Myocyte (in vitro differentiated cells): Measurements from ENCODE around the gene MTA3. TPM values are rescaled to one million over a fixed set of nuclear protein-coding genes. Genes with fewer than 3 reads are reported as not detected.
A peak's percentile ranks its signal among the peaks of the same experiment; 100 is the strongest.

Experiments
- DNase-seq: peaks from one replicate; pipeline ENCODE4 v3.0.0-alpha.2; 2012; ENCODE audit warnings: low read depth
- total RNA-seq: library from RNA; depleted of rRNA; stranded (reverse); fragments of >200 nt; gene quantifications from 2 replicates; pipeline ENCODE4 v1.2.3, GENCODE V29; 2014

Gene MTA3
- total RNA-seq, 1 donor from 2014 or later, result 21.6 TPM

DNA sequence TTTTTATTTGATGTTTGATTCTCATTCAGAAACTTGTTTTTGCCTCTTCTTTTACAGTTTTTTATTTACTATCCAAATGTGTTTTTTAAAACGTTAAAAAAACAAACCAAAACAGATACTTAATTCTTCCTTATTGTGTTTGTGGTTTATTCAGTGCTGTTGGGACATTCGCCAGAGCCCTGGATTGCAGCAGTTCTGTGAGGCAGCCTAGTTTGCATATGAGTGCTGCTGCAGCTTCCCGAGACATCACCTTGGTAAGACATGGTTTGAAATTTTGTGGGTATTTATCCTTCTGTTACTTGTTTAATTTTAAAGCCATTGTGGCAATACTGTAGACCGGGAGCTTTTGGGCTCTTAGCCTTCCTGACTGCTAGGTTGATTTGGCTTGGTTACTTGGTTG is 91.2 kb downstream of the MTA3 start:
- DNase-seq, result peak; percentile 36

- peak; percentile 88 for DNase-seq
Observed at GRCh38 chr2:42663106-42663780, 94.8 kb downstream of the MTA3 start.

DNA sequence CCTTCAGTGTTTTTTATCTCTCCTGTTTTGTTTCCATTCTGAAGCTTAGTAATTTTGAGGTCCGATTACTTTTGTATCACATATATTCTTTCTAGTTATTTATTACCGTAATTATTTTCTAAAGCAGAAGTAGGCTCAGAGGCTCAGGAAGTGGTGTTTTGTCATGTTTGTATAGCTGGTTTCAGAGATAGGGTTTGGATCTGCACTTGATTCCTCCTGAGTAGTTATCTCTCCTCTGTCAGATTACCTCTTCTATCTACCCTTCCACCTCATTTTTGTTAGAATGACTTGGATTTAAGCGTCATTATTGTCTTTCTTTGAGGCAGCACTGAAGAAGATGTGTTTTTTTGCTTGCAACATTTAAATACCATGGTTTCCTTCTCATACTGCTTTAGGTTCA is 95.4 kb downstream of the MTA3 start:
- DNase-seq, result no peak

DNA sequence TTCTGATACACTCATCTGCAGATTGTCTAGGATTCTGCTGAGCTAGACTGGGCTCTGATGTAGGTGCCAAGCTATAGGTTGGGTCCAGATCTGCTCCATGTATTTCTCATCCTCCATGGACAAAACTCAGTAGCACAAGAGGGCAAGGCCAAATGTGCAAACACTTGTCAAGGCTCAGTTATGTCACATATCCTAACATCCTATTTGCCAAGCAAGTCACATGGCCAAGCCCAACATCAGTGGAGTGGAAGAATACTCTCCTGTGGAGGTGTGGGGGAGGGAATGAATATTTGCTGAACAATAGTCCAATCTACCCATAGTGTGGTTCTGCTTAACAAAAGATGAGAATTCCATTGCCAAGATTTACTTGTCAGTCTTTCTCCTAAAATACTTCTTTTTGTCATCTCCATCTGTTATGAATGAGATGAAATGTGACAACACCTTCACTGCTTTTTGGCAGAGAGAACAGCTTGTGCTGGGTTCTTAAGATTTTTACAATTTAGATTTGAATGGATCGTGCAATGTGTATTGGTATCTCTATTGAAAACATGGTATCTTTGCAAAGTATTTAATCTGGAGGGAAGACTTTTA is 105.7 kb downstream of the MTA3 start:
- DNase-seq, result no peak

GRCh38 chr2:42675815-42676214 is 107.4 kb downstream of the MTA3 start:
- no peak for DNase-seq

DNA sequence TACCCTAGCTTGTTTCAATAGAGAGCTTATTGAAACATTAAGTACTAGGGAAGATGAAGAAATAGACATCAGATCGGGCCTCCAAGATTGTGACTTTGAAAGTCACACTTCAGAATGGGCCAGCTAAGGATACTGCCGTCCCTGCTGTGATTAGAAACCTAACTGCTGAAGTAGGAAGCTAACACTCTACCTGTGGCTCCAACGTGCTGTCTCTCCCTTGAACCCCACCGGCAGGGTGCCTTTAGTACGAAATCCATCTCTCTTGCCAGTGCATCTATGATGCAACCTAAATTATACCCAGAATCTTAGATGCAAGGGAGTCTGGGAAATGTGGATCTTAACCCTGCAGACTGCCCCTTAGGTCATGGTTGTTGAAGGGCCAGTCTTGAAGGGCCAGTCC is 116.9 kb downstream of the MTA3 start:
- DNase-seq, result no peak

DNA sequence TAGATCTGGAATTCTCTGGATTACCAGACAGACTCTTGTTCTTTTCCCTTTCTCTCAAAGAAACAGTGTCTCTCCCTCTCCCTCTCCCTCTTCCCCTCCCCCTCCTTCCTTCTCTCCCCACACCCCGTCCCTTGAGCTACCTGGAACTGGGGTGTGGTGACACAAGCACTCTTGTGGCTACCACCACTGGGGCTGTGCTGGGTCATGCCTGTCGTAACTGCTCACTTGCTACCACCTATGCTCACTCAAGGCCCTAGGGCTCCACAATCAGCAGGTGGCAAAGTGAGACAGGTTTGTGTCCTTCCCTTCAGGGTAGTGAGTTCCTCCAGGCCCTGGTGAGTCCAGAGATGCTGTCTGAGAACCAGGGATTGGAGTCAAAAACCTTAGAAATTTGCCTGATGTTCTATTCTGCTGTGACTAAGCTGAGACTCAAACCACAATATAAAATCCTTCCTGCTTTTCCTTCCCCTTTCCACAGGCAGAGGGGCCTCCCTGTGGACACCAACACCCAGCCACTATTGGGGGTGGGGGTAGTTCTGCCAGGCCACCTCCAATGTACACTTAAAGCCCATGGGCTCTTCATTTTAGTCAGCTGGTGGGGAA is 124.7 kb downstream of the MTA3 start:
- DNase-seq, result no peak

DNA sequence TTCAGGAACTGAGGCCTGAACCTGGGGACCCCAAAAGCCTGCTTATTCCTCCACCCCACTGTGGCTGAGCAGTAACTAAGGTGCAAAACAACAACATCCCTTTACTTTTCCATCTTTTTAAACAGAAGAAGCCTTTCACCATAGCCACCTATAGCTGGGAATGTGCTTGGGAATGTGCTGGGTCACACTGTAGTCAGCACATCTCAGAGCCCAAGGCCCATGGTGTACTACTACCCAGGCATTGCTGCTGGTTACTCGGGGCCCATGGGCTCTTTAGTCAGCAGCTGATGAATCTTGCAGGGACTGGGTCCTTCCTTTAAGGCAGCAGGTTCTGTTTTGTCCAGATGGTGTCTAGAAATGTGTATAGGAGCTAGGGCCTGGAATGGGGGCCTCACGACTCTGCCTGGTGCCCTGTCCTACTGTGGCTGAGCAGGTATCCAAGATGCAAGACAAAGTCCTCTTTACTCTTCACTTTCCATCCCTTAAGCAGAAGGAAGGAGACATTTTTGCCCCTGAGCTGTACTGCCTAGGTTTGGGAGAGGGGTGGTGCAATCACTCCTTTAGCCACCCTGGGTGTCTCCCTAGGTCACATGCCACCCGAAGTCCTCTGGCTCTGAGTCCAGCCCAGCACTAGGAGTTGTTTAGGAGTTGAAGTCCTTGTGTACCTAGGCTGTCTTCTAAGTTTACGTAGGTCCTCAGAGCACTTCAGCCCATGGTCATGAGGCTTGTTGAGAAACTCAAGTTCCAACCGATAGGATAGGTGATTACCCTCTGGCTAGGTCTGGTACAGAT is 125.5 kb downstream of the MTA3 start:
- no peak for DNase-seq

DNA sequence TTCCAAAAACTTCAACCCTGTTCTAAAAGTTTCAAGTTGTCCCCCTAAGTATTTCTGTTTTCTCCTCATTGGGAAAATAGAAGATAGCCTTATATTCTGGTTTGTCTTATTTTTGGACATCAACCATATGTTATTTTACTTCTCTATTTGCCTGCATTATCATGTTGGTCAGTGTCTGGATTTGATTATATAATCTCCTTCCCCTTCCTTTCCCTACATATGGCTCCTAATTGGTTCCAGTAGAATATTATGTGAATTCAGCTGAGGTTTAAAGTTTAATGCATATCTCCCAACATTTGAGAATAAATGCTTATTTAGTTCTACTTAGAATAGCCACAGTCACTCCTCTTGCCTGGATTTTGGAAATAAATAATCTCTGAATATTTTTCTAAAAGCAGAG is 128.6 kb downstream of the MTA3 start:
- no peak for DNase-seq

GRCh38 chr2:42698940-42699339 is 130.5 kb downstream of the MTA3 start:
- no peak for DNase-seq

DNA sequence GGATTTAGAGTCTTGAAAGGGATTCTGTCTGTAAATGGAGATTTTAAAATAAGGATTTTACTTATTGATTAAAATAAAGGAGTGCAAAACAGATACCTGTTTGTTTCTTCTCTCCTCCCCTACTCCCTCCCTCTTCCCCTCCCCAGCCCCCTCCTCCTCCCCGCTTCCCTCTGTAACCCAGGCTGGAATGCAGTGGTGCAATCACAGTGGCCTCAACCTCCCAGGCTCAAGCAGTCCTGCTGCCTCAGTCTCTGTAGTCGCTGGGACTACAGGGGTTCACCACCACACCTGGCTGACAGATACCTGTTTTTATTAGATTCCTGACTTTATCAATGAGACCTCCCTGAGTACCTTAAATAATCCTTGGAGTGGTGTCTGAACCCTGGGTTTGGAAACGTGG is 138.4 kb downstream of the MTA3 start:
- no peak for DNase-seq

GRCh38 chr2:42708179-42708578 is 139.7 kb downstream of the MTA3 start:
- no peak for DNase-seq

- no peak for DNase-seq
Observed at GRCh38 chr2:42711896-42712295, 143.5 kb downstream of the MTA3 start.

- no peak for DNase-seq
Observed at GRCh38 chr2:42712934-42713333, 144.5 kb downstream of the MTA3 start.

DNA sequence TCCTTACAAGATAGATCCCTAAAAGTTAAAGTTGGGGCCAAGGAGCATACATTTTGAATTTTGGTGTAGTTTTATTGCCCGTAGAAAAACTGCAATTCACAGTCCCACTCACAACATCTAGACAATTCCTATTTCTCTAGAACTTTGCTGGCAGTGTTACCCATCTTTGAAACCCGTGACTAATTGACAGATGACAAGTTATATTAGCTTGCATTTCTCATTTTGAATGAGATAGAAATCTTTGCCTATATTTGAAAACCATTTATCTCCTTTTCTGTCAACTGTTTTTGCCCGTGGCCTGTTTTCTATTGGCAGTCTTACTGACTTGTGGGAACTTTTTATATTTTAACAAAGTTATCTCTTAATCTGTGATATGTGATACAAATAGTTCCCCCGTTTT is 145.5 kb downstream of the MTA3 start:
- DNase-seq, result no peak

DNA sequence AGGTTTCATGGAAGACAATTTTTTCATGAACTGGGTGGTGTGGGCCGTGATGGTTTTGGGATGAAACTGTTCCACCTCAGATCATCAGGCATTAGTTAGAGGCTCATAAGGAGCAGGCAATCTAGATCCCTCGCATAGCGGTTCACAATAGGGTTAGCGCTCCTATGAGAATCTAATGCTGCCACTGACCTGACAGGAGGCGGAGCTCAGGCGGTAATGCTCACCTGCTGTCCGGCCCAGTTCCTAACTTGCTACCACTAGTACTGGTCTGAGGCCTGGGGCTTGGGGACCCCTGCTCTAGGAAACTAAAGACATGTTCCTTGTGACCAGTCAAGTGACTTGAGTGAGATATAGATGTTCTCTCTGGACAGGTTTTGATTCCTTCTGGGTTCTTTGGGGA is 146.3 kb downstream of the MTA3 start:
- no peak for DNase-seq

GRCh38 chr2:42721898-42722297 is 153.5 kb downstream of the MTA3 start:
- DNase-seq, result no peak

GRCh38 chr2:42722320-42723190 is 154.1 kb downstream of the MTA3 start:
- DNase-seq, result peak; percentile 59

DNA sequence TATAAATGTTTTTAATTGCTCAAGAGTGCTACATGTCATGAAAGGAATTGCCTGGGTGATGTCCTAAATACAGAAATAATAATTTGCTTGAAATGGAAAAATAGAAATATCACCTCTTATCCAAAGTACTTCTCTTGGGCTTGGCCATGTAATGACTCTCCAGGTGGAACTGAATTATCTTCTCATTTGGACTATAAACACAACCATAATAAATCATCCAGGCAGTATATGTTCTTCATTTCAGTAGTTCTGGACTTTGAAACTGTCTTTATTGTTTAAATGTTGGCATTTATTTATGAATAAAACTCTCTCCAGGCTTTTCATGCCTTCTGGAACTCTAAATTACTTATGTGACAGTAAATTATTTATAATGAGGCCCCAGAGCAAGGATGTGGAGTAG is 155.0 kb downstream of the MTA3 start:
- no peak for DNase-seq

DNA sequence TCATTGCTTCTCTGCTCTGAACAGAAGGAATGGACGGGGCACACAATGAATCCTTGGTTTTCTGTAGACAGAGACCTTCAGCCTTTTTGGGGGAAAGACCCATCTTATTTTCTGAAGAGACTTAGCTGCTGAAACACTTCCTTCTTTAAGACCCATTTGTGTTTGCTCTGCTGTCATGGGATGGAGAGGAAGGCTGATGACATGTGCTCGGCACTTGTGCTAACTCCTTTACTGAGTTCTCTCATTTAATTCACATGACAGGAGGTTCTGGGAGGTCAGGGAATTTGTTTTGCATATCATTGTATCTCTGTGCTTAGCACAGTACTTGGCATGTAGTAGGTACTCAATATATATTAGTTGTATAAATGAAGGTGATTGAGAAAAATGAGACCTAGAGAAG is 156.5 kb downstream of the MTA3 start:
- DNase-seq, result no peak

- no peak for DNase-seq
Observed at GRCh38 chr2:42725657-42726056, 157.2 kb downstream of the MTA3 start.
